ENCODE results near the gene TAF1. TPM values are rescaled to one million over a fixed set of nuclear protein-coding genes. Genes with fewer than 3 reads are reported as not detected.

The TAF1 gene
- total RNA-seq, 1 donor from 2014 or later = 29.7 TPM

DNA sequence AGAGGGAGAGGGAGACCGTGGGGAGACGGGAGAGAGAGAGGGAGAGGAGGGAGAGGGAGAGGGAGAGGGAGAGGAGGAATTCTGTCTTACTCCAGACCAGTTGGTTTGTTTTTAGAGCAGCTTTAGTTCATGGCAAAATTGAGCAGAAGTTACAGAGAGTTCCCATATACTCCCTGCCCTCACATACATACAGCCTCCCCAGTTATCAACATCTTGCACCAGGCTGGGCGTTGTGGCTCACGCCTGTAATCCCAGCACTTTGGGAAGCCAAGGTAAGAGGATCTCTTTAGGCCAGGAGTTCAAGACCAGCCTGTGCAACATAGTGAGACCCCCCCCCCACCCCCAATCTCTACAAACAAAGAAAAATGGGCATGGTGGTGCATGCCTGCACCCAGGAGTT, 86.9 kb downstream of the TAF1 start:
- no peaks in the 10 kb centered on the region for H3K4me1 Mint-ChIP-seq
- no peaks in the 10 kb centered on the region for H3K36me3 ChIP-seq
- no peaks in the 10 kb centered on the region for H3K9me3 ChIP-seq (ENCODE audit: low read depth)
- no peaks in the 10 kb centered on the region for H3F3A ChIP-seq (ENCODE audit: low read depth)
- H3K27me3 ChIP-seq = no peaks in the 10 kb centered on the region
- H3K27me3 Mint-ChIP-seq (ENCODE audit: insufficient read depth, low read depth) = no peaks in the 10 kb centered on the region
- peaks cover 3% of the 10 kb centered on the region for H3K9me3 Mint-ChIP-seq
- no peaks in the 10 kb centered on the region for H3K4me1 ChIP-seq
- H3K4me3 ChIP-seq = no peak overlapping the region
- no peak overlapping the region for H3K4me3 Mint-ChIP-seq
- no peak overlapping the region for H3K27ac ChIP-seq
- no peaks in the 10 kb centered on the region for H3K79me2 ChIP-seq (ENCODE audit: low read depth)
- H3K4me2 ChIP-seq = no peak overlapping the region
- no peaks in the 10 kb centered on the region for H4K20me1 ChIP-seq (ENCODE audit: low read depth)
- H3K27ac Mint-ChIP-seq = no peak overlapping the region
- no peak overlapping the region for H3K9ac ChIP-seq
- DNase-seq (ENCODE audit: low spot score) = no peak
- TF ChIP-seq EZH2phosphoT487 (IDR thresholded peaks at IDR 0.05) = no peak
- no peak for TF ChIP-seq EZH2 (IDR thresholded peaks at IDR 0.05)
- TF ChIP-seq, protein P1, sequence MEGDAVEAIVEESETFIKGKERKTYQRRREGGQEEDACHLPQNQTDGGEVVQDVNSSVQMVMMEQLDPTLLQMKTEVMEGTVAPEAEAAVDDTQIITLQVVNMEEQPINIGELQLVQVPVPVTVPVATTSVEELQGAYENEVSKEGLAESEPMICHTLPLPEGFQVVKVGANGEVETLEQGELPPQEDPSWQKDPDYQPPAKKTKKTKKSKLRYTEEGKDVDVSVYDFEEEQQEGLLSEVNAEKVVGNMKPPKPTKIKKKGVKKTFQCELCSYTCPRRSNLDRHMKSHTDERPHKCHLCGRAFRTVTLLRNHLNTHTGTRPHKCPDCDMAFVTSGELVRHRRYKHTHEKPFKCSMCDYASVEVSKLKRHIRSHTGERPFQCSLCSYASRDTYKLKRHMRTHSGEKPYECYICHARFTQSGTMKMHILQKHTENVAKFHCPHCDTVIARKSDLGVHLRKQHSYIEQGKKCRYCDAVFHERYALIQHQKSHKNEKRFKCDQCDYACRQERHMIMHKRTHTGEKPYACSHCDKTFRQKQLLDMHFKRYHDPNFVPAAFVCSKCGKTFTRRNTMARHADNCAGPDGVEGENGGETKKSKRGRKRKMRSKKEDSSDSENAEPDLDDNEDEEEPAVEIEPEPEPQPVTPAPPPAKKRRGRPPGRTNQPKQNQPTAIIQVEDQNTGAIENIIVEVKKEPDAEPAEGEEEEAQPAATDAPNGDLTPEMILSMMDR (IDR thresholded peaks at IDR 0.05) = no peak
- H3K36me3 Mint-ChIP-seq = peaks cover 11% of the 10 kb centered on the region
- no peak overlapping the region for H2AFZ ChIP-seq (replicated peaks)

DNA sequence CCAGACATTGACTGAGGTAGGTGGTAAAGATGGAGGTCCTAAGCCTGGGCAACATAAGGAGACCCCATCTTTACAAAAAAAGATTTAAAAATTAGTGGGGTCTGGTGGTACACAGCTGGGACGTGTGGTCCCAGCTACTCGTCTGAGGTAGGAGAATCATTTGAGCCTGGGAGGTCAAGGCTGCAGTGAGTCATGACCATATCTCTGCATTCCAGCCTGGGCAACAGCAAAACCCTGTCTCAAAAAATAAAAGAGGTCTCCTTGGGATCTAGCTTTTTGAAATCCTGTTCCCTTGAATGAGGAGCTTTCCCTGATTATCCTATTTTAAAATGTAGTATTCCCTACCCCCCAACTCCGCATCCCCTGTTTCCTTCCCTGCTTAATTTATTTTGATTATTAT, 88.1 kb downstream of the TAF1 start:
- no peaks in the 10 kb centered on the region for H3K36me3 ChIP-seq
- no peaks in the 10 kb centered on the region for H3F3A ChIP-seq (ENCODE audit: low read depth)
- Mint-ChIP-seq H3K27ac (no peak overlapping the region), H3K27me3 (ENCODE audit: insufficient read depth, low read depth) (no peaks in the 10 kb centered on the region), H3K4me1 (no peaks in the 10 kb centered on the region), H3K36me3 (peaks cover 14% of the 10 kb centered on the region), H3K9me3 (peaks cover 3% of the 10 kb centered on the region), H3K4me3 (no peak overlapping the region)
- H3K9ac ChIP-seq = no peak overlapping the region
- H3K4me1 ChIP-seq = no peaks in the 10 kb centered on the region
- no peaks in the 10 kb centered on the region for H4K20me1 ChIP-seq (ENCODE audit: low read depth)
- TF ChIP-seq EZH2phosphoT487 (IDR thresholded peaks at IDR 0.05) = no peak
- no peak for TF ChIP-seq EZH2 (IDR thresholded peaks at IDR 0.05)
- TF ChIP-seq, protein P1 (IDR thresholded peaks at IDR 0.05) = no peak
- H3K79me2 ChIP-seq (ENCODE audit: low read depth) = no peaks in the 10 kb centered on the region
- no peaks in the 10 kb centered on the region for H3K27me3 ChIP-seq
- no peak for DNase-seq (ENCODE audit: low spot score)
- no peak overlapping the region for H3K4me2 ChIP-seq
- no peak overlapping the region for H3K4me3 ChIP-seq
- no peak overlapping the region for H2AFZ ChIP-seq (replicated peaks)
- H3K27ac ChIP-seq = no peak overlapping the region
- no peaks in the 10 kb centered on the region for H3K9me3 ChIP-seq (ENCODE audit: low read depth)

DNA sequence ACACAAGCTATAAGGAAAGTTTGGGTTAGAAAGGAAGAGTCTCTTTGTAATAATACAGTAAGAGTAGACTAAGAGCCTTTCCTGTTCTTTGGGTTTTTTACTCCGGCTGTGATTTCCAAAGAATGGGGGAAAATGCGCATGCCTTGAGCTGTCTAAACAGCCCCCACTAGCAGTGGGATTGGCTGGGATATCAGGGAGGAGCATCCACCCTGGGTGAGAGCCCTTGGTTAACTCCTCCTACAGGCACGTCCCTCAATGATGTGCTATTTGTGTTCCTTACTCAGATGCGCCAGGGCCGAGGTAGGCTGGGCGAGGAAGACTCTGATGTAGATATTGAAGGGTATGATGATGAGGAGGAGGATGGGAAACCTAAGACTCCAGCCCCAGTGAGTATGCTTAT, 92.7 kb downstream of the TAF1 start:
- no peak for DNase-seq (ENCODE audit: low spot score)
- H2AFZ ChIP-seq (replicated peaks) = no peak overlapping the region
- no peaks in the 10 kb centered on the region for H3K9me3 ChIP-seq (ENCODE audit: low read depth)
- no peak overlapping the region for H3K4me2 ChIP-seq
- no peaks in the 10 kb centered on the region for H3K27me3 ChIP-seq
- no peaks in the 10 kb centered on the region for H4K20me1 ChIP-seq (ENCODE audit: low read depth)
- no peak overlapping the region for H3K4me3 Mint-ChIP-seq
- no peak for TF ChIP-seq EZH2phosphoT487 (IDR thresholded peaks at IDR 0.05)
- no peak overlapping the region for H3K9ac ChIP-seq
- H3K36me3 Mint-ChIP-seq = peaks cover 27% of the 10 kb centered on the region
- H3K27me3 Mint-ChIP-seq (ENCODE audit: insufficient read depth, low read depth) = peaks cover 2% of the 10 kb centered on the region
- H3K9me3 Mint-ChIP-seq = no peaks in the 10 kb centered on the region
- H3K4me1 Mint-ChIP-seq = no peaks in the 10 kb centered on the region
- no peak overlapping the region for H3K4me3 ChIP-seq
- no peaks in the 10 kb centered on the region for H3K4me1 ChIP-seq
- H3K27ac ChIP-seq = no peak overlapping the region
- no peak overlapping the region for H3K27ac Mint-ChIP-seq
- no peaks in the 10 kb centered on the region for H3K79me2 ChIP-seq (ENCODE audit: low read depth)
- no peaks in the 10 kb centered on the region for H3F3A ChIP-seq (ENCODE audit: low read depth)
- H3K36me3 ChIP-seq = no peaks in the 10 kb centered on the region

DNA sequence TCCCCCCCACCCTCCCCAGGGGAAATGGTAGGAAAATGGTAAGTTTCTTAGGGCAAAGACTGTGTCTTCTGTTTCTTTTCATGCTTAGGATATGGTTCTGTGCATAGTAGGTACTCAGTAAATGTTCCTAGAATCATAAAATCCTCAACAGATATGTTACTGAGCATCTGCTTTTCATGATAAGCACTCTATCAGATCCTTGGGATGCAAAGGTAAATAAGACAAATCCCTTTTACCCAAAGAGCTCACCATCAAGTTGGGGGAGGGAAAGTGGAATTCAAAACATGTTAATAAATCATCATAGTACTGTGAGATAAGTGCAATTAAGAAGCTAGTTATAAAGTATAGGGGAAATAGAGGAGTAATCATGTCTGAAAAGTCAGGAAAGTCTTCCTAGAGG, 98.8 kb downstream of the TAF1 start:
- H3K79me2 ChIP-seq (ENCODE audit: low read depth) = no peaks in the 10 kb centered on the region
- H3K36me3 Mint-ChIP-seq = peaks cover 20% of the 10 kb centered on the region
- H3K36me3 ChIP-seq = no peaks in the 10 kb centered on the region
- TF ChIP-seq EZH2 (IDR thresholded peaks at IDR 0.05) = no peak
- no peak for TF ChIP-seq EZH2phosphoT487 (IDR thresholded peaks at IDR 0.05)
- TF ChIP-seq, protein P1 (IDR thresholded peaks at IDR 0.05) = no peak
- DNase-seq (ENCODE audit: low spot score) = no peak
- no peak overlapping the region for H3K9ac ChIP-seq
- H3K27me3 Mint-ChIP-seq (ENCODE audit: insufficient read depth, low read depth) = peaks cover 1% of the 10 kb centered on the region
- H3K4me1 Mint-ChIP-seq = no peaks in the 10 kb centered on the region
- no peaks in the 10 kb centered on the region for H3K27me3 ChIP-seq
- H2AFZ ChIP-seq (replicated peaks) = no peak overlapping the region
- H3K4me2 ChIP-seq = no peak overlapping the region
- H3K9me3 ChIP-seq (ENCODE audit: low read depth) = no peaks in the 10 kb centered on the region
- H3F3A ChIP-seq (ENCODE audit: low read depth) = no peaks in the 10 kb centered on the region
- H3K4me3 ChIP-seq = no peak overlapping the region
- no peaks in the 10 kb centered on the region for H4K20me1 ChIP-seq (ENCODE audit: low read depth)
- H3K4me3 Mint-ChIP-seq = no peak overlapping the region
- H3K27ac Mint-ChIP-seq = no peak overlapping the region
- H3K4me1 ChIP-seq = no peaks in the 10 kb centered on the region
- H3K27ac ChIP-seq = no peak overlapping the region
- H3K9me3 Mint-ChIP-seq = peaks cover 4% of the 10 kb centered on the region

All from neural progenitor cell (in vitro differentiated cells).